ENCODE results near the gene HOXD9.

HOXD9 gene

GRCh38 chr2:176085861-176086771 lies 36.4 kb upstream of the HOXD9 start:
- peak; percentile 30 for DNase-seq (ENCODE audit: low read depth)

DNA sequence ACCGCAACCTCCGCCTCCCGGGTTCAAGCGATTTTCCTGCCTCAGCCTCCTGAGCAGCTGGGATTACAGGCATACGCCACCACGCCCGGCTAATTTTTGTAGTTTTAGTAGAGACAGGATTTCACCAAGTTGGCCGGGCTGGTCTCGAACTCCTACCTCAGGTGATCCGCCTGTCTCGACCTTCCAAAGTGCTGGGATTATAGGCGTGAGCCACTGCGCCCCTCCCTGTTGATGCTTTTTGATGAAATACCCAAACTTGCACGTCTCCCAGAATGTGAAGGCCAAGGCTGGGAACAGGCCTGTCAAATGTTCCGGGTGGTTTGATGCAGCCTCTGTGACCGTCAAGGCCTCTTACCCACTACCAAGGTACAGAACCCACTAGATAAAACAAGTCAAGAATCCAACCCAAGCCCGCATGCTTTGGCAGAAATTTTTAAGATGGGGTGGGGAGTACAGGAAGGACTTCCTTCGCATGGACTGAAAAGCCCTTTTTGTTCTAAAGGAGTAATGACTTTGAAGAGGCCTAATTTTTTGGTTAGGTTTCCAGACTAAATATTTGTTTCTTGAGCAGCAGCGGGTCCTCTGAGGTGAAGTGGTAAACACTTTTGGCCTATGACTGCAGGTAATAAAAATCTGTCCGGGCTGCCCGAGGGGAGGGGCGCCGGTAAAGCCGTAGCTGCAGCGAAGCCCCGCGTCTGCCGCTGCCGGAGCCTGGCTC lies 35.0 kb upstream of the HOXD9 start:
- DNase-seq (ENCODE audit: low read depth) = no peak

- DNase-seq (ENCODE audit: low read depth) = peak; percentile 14
Observed at GRCh38 chr2:176088048-176088936, 34.2 kb upstream of the HOXD9 start.

DNA sequence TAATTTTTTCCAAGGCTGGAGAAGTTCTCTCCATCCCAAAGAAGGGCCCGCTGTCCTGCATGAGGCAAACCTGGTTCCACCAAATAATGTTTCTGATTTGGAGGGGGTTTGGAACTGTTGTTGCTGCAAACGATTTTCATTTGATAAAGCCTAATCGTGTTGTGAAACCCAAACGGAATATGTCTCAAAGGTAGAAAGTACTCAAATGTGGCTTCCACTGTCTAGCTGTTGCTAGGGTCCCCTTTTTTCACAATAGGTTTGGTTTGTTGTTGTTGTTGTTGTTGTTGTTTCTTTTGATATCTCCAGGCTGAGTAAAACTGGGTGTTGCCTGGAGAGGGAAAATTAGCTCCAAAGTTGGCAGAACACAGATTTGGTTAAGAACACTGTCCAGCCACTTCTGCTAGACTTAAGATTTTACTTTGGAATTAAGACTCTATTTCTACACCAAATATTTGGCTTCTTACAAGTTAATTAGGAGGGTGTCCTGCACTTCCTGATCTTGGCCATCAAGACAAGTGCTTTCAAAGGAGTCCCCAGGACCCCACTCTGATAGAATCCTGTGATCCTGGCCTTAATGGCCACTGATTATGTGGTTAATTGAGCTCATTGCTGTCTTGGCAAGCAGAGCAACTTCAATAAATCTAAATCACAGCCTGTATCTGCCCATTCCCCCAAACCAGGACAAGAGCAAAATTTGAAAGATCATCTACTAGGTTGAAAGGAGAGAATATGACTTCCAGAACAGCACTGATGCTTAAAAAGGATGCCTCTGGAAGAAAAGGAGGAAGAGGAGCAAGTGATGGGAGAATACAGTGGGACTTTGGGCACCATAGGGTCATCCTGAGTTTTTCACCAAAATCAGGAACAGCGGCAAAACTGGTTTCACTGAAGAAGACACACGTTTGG lies 33.3 kb upstream of the HOXD9 start:
- DNase-seq (ENCODE audit: low read depth) = no peak

GRCh38 chr2:176089843-176090395 lies 32.6 kb upstream of the HOXD9 start:
- no peak for DNase-seq (ENCODE audit: low read depth)

- no peak for DNase-seq (ENCODE audit: low read depth)
Observed at GRCh38 chr2:176090862-176091261, 31.7 kb upstream of the HOXD9 start.

GRCh38 chr2:176091329-176092258 lies 30.9 kb upstream of the HOXD9 start:
- DNase-seq (ENCODE audit: low read depth) = no peak

GRCh38 chr2:176092270-176093144 lies 30.0 kb upstream of the HOXD9 start, which contains the start of gene HOXD13:
Gene HOXD13 (plus strand): TSS chr2:176092721. CDS start chr2:176092891, 170 bp downstream.
- no peak for DNase-seq (ENCODE audit: low read depth)

- DNase-seq (ENCODE audit: low read depth) = no peak
Observed at GRCh38 chr2:176093145-176093897, 29.2 kb upstream of the HOXD9 start.

GRCh38 chr2:176093898-176094249 lies 28.6 kb upstream of the HOXD9 start:
- DNase-seq (ENCODE audit: low read depth) = no peak

GRCh38 chr2:176094349-176094748 lies 28.2 kb upstream of the HOXD9 start:
- DNase-seq (ENCODE audit: low read depth) = no peak

- DNase-seq (ENCODE audit: low read depth) = no peak
Observed at GRCh38 chr2:176095421-176095820, 27.1 kb upstream of the HOXD9 start.

GRCh38 chr2:176096243-176096985 lies 26.1 kb upstream of the HOXD9 start:
- DNase-seq (ENCODE audit: low read depth) = no peak

- DNase-seq (ENCODE audit: low read depth) = peak; percentile 24
Observed at GRCh38 chr2:176096986-176097819, 25.3 kb upstream of the HOXD9 start.

DNA sequence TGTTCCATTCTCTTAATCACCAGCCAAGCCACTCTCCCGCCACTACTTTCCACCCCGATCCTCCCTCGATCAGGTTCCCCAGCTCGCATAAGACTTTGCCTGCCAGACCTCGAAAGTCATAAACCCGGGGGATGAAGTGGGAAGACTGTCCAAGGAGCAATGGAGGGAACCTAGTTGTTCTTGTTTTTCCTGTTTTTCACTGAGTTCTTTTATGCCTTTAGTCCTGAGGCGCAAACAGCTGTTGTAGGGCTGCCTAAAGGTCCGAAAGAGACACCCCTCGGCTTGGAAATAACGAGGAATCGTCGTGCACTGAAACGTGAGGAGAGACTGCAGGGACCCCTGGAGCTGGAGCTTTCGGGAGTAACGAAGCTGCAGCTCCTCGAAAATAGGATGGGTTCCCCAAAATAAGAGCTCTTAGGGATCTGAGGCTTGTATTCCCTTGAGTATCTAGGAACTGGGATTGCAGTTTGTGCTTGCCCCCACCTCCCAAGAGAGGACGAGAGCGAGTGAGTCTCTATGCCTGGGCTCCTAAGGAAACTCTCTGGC lies 24.6 kb upstream of the HOXD9 start:
- DNase-seq (ENCODE audit: low read depth) = no peak
